Measurements from ENCODE around the gene HDAC9.

Gene HDAC9

GRCh38 chr7:18753972-18754610 lies 258.5 kb downstream of the HDAC9 start:
- Histone ChIP-seq H3F3A (ENCODE audit: low read depth) (no peaks in the 10 kb centered on the region), H3K4me2 (ENCODE audit: low read depth, low read length, poor library complexity, severe bottlenecking) (no peak overlapping the region), H3K9me3 (ENCODE audit: insufficient read depth, low read depth, low read length) (no peaks in the 10 kb centered on the region), H3K36me3 (ENCODE audit: insufficient read depth, low read length) (no peaks in the 10 kb centered on the region), H4K20me1 (ENCODE audit: insufficient read depth, low read length, poor library complexity, severe bottlenecking) (no peaks in the 10 kb centered on the region), H3K4me1 (ENCODE audit: insufficient read depth, low read length, poor library complexity, severe bottlenecking) (peaks cover 8% of the 10 kb centered on the region), H3K27me3 (ENCODE audit: insufficient read depth, low read length, poor library complexity, severe bottlenecking) (no peaks in the 10 kb centered on the region), H3K9me2 (replicated peaks; ENCODE audit: low read depth, low read length) (no peaks in the 10 kb centered on the region), H2AFZ (ENCODE audit: low read length) (no peak overlapping the region), H3K9ac (ENCODE audit: low read depth, low read length, poor library complexity, severe bottlenecking) (no peak overlapping the region), H3K4me3 (ENCODE audit: low read length, poor library complexity, severe bottlenecking) (no peak overlapping the region), H3K79me2 (ENCODE audit: insufficient read depth, low read length) (no peaks in the 10 kb centered on the region)
- TF ChIP-seq EZH2phosphoT487 (IDR thresholded peaks at IDR 0.05; ENCODE audit: borderline replicate concordance) (no peak), CTCF (conservative IDR thresholded peaks at IDR 0.05; ENCODE audit: low read length) (no peak)

GRCh38 chr7:18754766-18755165 lies 259.2 kb downstream of the HDAC9 start:
- Histone ChIP-seq H3K9me2 (replicated peaks; ENCODE audit: low read depth, low read length) (no peaks in the 10 kb centered on the region), H4K20me1 (ENCODE audit: insufficient read depth, low read length, poor library complexity, severe bottlenecking) (no peaks in the 10 kb centered on the region), H3K4me1 (ENCODE audit: insufficient read depth, low read length, poor library complexity, severe bottlenecking) (peaks cover 8% of the 10 kb centered on the region), H3K9me3 (ENCODE audit: insufficient read depth, low read depth, low read length) (no peaks in the 10 kb centered on the region), H3K79me2 (ENCODE audit: insufficient read depth, low read length) (no peaks in the 10 kb centered on the region), H3F3A (ENCODE audit: low read depth) (no peaks in the 10 kb centered on the region), H3K9ac (ENCODE audit: low read depth, low read length, poor library complexity, severe bottlenecking) (no peak overlapping the region), H3K4me3 (ENCODE audit: low read length, poor library complexity, severe bottlenecking) (no peak overlapping the region), H3K36me3 (ENCODE audit: insufficient read depth, low read length) (no peaks in the 10 kb centered on the region), H3K27me3 (ENCODE audit: insufficient read depth, low read length, poor library complexity, severe bottlenecking) (no peaks in the 10 kb centered on the region), H3K4me2 (ENCODE audit: low read depth, low read length, poor library complexity, severe bottlenecking) (no peak overlapping the region), H2AFZ (ENCODE audit: low read length) (no peak overlapping the region)
- TF ChIP-seq EZH2phosphoT487 (IDR thresholded peaks at IDR 0.05; ENCODE audit: borderline replicate concordance) (no peak), CTCF (conservative IDR thresholded peaks at IDR 0.05; ENCODE audit: low read length) (no peak; the same call in 1 of the 2 replicates)

DNA sequence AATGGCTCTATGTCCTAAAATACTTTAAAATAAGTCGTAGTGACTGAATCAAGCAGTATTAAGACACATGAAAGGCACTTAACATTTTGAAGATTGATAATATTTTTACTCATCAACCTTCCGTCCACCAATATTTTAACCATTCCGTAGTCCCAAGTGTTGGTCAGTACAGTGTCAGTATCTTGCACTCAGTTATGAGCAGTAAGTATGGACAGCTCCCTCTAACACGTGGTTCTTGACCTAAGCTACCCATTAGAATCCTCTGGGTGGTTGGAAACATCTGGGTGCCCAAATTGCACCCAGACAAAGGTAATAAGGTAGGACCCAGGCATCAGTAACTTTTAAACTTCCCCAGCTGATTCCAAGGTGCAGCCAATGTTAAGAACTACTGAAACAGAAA lies 260.2 kb downstream of the HDAC9 start:
- no peaks in the 10 kb centered on the region for H3K79me2 ChIP-seq (ENCODE audit: insufficient read depth, low read length)
- no peaks in the 10 kb centered on the region for H4K20me1 ChIP-seq (ENCODE audit: insufficient read depth, low read length, poor library complexity, severe bottlenecking)
- H3K36me3 ChIP-seq (ENCODE audit: insufficient read depth, low read length), result no peaks in the 10 kb centered on the region
- no peak overlapping the region for H3K4me2 ChIP-seq (ENCODE audit: low read depth, low read length, poor library complexity, severe bottlenecking)
- H3K9ac ChIP-seq (ENCODE audit: low read depth, low read length, poor library complexity, severe bottlenecking), result no peak overlapping the region
- H3K4me3 ChIP-seq (ENCODE audit: low read length, poor library complexity, severe bottlenecking), result no peak overlapping the region
- H3F3A ChIP-seq (ENCODE audit: low read depth), result no peaks in the 10 kb centered on the region
- H3K9me3 ChIP-seq (ENCODE audit: insufficient read depth, low read depth, low read length), result no peaks in the 10 kb centered on the region
- no peak overlapping the region for H2AFZ ChIP-seq (ENCODE audit: low read length)
- H3K9me2 ChIP-seq (replicated peaks; ENCODE audit: low read depth, low read length), result no peaks in the 10 kb centered on the region
- peaks cover 8% of the 10 kb centered on the region for H3K4me1 ChIP-seq (ENCODE audit: insufficient read depth, low read length, poor library complexity, severe bottlenecking)
- no peaks in the 10 kb centered on the region for H3K27me3 ChIP-seq (ENCODE audit: insufficient read depth, low read length, poor library complexity, severe bottlenecking)
- TF ChIP-seq CTCF (conservative IDR thresholded peaks at IDR 0.05; ENCODE audit: low read length), result no peak
- no peak for TF ChIP-seq EZH2phosphoT487 (IDR thresholded peaks at IDR 0.05; ENCODE audit: borderline replicate concordance)

Measured in Loucy (cell line).